ENCODE data around the gene TAPBP.
A peak's percentile ranks its signal among the peaks of the same experiment; 100 is the strongest.
"Not testable (repeated sequence)": the region's sequence is repeated elsewhere in the genome, so short reads cannot be mapped to it uniquely, and the experiment has no call there.

The TAPBP gene

GRCh38 chr6:33273924-33274902, 39.7 kb downstream of the TAPBP start:
- no peak for DNase-seq

- DNase-seq, result no peak
These were observed 40.6 kb downstream of the TAPBP start for GRCh38 chr6:33273129-33273923.

DNA sequence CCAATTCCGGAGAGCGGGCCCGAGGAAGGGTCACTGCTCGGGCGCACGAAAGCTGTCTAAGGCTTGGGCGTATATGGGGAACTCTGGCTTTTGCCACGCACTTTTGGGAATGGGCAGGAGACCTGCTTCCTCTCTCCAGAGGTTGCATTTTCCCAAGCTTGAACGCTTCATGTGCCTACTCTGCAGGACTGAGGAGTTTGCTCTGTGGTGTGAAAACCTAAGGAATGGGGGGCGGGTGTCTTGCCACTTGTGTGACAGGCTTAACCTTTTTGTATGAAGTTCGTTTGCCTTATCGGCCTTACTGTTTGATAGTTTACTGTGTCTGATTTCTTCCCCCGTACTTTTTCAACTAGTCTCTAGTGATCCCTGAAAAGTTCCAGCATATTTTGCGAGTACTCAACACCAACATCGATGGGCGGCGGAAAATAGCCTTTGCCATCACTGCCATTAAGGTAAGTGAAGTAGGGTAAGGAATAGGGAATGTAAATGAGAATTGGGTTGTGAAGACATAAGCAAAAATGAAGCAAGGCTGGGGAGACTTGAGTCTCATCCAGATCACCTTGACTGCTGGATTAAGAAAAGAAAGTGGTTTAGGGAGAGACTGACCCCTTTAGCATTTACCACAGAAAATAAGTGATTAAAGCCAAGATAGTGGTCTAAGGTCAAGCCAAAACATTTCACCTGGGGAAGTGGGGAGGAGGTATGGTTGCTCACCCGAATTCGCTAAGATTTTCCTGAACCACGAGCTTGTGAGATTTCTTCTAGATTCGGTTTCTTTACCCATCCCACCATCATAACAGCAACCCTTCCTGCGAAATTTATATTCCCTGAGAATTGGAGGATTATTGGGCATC, 41.4 kb downstream of the TAPBP start:
- no peak for DNase-seq

DNA sequence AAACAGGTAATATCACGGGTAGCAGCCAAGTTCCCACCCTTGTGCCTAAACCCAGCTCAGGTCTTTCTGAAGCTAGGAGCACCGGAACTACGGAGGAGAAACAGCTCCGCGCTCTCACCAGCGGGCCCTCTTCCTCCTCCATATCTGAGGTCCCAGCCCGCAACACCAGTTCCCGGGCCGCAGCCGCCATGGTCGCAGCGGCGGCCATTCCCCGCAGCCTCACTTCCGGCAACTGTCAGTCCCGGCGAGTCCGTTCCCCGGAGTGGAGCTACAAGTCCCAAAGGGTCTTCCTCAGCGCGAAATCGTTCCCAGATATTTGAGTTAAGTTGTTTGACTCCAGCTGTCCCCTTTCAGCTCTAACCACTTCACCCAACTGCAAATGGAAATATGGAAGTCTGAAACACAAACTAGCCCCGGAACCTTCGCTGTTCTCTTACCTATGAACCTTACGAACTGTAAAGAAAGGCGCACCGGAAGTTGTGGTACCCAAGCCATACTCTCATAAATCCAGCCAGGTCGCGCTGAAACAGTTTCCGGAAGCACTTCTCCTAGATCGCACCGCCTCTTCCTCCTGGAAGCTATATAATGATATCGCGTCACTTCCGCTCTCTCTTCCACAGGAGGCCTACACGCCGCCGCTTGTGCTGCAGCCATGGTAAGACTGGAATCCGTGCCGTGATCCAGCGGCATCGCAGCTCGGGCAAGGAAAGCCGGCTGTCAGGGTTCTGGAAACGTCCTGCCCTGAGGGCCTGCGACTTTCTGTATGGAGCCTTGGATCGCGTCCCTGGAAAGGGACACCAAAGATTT, 42.2 kb downstream of the TAPBP start, which contains the start of the genes RPS18 and VPS52:
RPS18 (plus strand) TSS at position 608 of the 807 bp plus-strand sequence; CDS start at position 653, 45 bp downstream.
VPS52 (minus strand) TSS at position 409 of the 807 bp plus-strand sequence; CDS start at position 208, 201 bp downstream.
- peak; percentile 98 for DNase-seq

DNA sequence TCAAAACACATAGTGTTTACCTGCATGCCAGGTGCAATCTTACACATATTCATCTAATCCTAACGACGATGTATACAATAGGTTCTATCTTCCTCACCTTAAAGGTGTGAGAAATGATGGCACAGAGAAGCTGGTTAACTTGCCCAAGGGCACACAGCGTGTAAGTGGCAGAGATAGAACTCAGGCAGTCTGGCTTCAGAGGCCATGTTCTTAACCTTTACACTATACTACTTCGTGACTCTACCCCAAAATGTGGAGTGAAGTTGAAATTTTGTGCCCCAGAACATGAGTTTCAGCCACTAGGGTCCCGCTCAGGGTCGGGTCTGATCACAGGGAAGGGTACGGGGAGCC, 42.8 kb downstream of the TAPBP start:
- DNase-seq, result no peak

GRCh38 chr6:33264015-33264414, 49.9 kb downstream of the TAPBP start:
- no peak for DNase-seq

GRCh38 chr6:33262490-33262889, 51.4 kb downstream of the TAPBP start:
- not testable (repeated sequence) for DNase-seq

DNA sequence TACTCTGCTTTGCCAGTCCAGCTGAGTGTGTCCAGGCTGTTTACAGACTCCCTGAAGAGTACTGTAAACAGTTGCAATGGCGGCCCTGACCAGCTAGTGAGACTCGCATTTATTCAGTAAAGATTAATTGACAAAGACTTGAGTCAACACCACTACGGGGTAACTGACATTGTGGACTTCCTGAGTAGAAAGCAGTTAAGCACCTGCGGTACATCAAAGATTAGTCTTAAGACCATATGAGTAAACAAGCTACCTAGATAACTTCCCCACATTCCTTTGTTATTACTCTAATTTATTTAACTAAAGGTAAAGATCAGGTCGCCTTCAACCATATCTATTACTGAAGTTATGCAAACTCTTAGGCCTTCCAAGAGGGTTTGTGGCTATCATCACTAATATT, 54.8 kb downstream of the TAPBP start:
- no peak for DNase-seq

GRCh38 chr6:33254591-33254990, 59.3 kb downstream of the TAPBP start:
- DNase-seq, result no peak

DNA sequence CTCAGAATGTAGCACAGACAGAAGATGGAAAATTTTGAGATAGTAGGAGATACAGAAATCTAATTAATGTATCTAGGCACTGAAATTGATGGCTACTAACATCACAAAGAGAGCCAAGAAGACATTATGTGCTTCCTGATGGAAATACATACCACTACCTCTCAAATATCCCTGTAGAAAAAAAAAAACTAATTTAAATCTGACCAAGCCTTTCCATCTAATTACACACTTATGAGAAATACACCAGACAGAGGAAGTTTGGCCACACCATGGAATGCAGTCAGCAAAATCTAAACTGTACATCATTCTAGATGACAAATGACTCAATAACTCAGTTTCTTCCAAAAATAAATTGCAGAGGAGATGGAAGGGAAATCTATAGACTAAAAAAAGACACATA, 61.1 kb downstream of the TAPBP start:
- DNase-seq, result no peak

- no peak for DNase-seq
These were observed 62.4 kb downstream of the TAPBP start for GRCh38 chr6:33251395-33252012.

GRCh38 chr6:33250731-33251130, 63.1 kb downstream of the TAPBP start:
- no peak for DNase-seq

DNA sequence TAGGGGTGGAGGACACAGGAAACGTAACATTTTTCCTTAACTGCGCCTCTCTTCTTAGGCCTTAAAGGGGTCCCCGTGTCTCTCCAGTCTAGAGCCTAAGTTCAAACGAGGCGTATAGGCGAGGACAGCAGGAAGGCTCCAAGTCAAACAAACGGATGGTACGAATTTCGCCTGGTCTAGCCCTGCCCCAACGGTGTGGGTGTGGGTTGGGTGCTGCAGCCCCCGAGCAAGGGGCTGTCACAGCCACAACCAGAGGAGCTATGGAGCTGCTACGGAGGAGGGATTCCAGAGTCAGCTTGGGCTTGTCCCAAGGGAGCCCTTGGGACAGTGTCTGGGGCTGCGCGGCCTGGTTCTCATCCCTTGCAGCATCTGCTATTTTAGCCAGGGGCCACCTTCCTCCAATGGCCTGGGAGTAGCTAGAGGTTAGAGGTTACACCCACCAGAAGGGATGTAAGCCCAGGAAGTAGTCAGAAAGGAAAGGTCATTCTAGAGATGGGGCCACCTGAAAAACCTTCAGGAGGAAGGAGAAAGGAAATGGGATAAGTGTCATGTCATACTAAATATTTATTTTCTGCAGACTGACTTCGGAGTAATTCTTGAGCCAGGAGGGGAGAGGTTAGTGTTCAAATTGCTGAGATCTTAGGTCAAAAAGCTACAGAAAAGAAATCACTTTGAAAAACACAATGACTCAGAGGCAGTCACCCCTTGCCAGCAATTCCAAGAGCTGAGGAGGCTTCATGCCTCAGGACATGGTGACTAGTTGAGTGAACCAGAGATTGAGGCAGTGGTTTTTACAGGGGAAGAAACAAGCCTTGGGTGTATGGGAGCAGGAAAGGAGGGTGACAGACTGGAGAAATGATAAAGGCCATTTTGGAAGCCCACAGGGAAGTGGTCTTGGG, 63.9 kb downstream of the TAPBP start:
- DNase-seq, result no peak
